ENCODE results near the gene ANKRD22.

- TF ChIP-seq EZH2 (IDR thresholded peaks at IDR 0.05; ENCODE audit: borderline replicate concordance, insufficient read depth, low read depth, low read length, poor library complexity, severe bottlenecking) (no peak), CTCF (IDR thresholded peaks at IDR 0.05) (no peak)
These were observed 67.9 kb downstream of the ANKRD22 start for GRCh38 chr10:88783724-88784123.
